Ammon's horn (tissue), 1 donor: ENCODE measurements around the gene MRAS.
"Not testable (repeated sequence)": the region's sequence is repeated elsewhere in the genome, so short reads cannot be mapped to it uniquely, and the experiment has no call there.

ENCODE experiments used
- DNase-seq: peaks from one replicate; pipeline ENCODE4 v3.0.0-alpha.2; 2016; ENCODE audit warnings: low spot score

The MRAS gene

DNA sequence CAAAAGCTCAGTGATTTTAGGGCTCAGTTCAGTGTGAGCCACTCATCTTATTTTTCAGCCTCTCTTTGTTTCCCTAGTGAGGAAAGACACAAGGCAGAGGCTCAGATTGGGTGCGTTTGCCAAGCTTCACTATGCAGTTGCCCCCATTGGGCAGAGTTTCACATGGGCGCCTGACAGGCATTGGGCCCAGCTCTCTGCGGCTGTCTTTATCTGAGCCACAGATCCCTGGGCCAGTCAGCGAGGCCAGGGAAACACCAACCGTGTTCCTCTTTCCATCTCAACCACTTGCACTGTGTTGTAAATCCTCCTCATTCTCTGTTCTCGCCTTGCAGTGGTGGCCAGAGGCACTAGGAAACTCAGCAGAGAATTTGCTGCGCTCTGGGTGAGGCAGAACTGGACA, 96.9 kb downstream of the MRAS start:
- no peak for DNase-seq

DNA sequence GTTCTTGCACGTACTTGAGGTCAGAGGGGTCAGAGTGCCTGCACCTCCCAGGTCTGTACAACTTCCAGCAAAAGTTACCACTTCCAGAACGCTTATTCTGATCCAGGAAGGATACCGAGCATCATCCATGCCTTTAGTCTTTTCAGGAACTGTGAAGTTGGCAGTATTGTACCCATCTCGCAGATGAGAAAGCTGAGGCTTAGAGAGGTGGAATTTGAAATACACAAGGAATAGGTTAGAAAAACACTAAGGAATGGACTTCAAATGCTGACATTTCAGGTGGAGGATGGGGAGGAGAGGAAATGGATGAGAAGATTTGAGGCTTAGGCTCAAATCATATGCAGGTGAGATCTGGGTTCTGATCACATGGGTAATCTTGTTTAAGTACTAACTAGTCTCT, 97.3 kb downstream of the MRAS start:
- DNase-seq = no peak

DNA sequence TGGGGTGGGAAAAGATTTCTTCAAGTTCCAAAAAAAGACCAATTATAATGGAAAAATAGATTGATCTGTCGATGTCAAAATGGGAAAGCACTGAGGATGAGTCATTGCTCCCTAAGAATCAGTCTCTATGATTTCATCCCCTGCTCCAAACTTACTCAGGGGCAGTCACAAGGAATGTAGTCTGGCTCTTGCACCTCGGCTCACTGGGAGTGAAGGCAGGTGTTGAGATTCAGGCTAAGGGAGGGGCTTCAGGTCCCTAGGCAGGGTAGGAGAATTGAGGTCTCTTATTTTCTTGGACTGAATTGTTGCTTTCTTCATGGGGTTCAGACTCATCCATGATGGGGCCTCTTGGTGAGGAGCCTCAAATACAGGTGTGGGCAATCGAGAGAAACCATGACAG, 100.3 kb downstream of the MRAS start:
- no peak for DNase-seq

DNA sequence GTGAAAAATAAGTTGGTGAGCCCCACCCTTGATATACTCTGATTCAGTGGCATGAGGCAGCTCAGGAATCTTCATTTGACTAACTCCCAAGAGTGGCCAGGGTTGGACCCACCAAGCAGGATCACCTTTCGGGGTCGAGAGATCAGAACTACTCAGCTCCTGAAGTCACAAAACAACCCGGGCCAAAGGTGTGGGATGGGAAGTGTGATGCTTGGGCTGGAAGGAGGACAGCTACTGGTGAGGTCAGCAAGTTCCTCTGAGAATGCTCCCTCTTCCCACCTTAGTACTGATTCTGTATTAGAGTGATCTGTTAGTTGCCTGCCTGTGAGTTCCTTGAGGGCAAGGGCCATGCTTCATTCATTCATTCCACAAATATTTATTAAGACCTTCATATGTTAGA, 101.1 kb downstream of the MRAS start:
- DNase-seq = no peak

DNA sequence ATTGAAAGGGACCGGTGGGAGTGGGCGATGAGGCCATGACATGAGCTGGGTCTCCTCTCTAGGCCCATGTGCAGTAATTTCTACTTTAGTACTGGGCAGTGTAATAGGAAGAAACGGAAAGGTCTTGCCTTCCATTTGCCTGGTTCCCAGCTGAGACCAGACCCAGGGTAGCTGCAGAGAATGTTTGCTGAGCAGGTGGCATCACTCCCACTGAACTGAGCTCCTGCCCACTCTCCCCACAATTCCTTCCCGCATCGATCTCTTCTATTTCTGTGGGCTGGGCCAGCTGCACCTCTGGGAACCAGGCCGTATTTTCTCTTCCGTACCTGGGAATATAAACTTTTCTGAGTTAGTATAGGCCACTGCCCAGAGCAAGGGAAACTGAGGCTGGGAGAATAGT, 101.8 kb downstream of the MRAS start:
- peak; percentile 53 for DNase-seq

DNA sequence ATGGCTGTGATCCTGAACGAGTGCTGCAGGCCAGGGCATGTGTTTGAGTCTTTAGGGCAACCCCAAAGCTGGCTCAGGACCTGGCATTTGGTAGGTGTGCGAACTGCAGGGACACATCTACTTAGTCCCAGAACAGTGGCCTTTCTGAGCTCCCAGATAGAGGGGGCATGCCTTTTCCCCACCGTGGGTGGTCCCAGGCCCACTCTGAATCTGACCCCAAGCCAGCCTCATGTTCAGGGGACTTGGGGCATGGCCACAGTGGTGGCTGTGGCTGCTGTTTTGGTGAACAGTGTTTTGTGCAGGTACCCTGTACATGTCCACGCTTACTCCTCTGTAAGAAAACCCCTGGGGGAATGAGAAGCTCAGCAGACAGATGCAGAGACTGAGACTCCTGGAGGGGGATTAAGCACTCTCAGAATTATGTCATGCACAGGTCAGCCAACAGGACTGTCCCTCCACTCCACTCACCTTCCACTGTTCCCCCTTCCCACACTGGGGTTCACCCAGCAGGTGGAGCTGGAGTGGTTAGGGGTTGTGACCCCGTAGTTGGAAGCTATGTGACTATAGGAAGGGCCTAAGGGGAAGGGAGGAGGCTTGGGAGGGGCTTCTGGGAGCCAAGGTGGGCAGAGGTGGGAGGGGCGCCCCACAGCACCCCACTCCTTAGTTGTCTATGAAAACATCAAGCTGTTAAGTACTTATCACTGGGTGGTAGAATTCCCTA, 102.5 kb downstream of the MRAS start:
- DNase-seq = no peak

DNA sequence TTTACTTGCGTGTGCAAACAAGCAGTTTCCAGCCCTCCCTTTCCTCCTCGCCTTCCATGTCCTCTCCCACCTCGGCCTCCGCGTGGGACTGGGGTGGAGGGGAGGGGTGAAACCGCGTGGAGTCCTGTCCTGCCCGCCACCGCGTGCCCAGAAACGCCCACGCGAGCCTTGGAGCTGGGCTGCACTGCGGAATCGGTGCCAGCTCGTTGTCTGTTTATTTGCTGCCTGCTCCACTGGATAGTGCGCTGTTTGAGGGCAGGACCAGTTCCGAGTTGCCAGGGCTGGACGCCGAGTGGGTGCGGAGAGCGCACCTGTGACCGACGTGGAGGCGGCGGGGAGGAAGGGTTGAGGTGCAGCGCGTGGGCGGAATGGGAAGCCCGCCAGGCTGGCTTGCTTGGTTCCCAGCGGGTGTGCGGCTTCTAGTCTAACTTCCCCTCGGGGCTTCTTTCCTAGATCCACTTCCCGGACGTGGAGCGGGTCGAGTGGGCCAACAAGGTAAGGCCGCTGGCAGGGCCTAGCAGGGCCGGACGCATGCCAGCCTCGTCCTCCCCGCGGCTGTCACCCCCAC, 103.3 kb downstream of the MRAS start:
- DNase-seq = no peak

DNA sequence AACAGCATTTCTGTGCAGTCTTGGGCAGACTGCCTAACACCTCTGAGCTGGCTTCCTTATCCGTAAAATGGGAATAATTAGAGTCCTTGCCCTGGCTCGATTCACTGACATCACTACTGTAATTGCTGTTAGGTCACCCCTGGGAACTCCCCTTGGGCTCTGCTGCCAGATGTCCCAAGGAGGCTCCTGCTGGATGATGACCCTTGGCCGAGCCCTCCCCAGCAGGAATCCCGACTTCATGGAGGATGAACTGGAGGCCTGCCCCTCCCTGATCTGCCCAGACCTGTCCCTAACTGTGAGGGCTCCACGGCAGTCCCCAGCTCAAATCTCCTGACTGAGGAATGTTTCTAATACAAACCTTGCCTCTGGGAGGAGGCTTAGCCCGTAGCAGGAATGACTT, 104.1 kb downstream of the MRAS start:
- no peak for DNase-seq

DNA sequence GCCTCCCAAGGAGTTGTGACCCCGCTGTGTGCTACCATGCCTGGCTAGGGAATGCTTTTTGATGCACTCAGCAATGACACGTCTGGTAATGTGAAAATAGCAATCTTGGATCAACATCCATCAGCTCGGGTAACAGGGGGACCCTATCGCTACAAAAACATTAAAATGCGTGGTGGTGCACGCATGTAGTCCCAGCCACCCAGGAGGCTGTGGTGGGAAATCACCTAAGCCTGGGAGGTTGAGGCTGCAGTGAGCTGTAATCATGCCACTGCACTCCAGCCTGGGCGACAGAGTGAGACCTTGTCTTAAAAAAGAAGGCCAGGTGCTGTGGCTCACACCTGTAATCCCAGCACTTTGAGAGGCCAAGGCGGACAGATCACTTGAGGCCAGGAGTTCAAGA, 105.6 kb downstream of the MRAS start:
- not testable (repeated sequence) for DNase-seq
